ENCODE data around the gene LSG1.

Gene LSG1

GRCh38 chr3:194618858-194619608, 53.0 kb downstream of the LSG1 start:
- H3K27ac ChIP-seq, result no peak overlapping the region
- TF ChIP-seq CTCF (IDR thresholded peaks at IDR 0.05) (no peak), ZFX (IDR thresholded peaks at IDR 0.05; ENCODE audit: borderline replicate concordance) (no peak)

GRCh38 chr3:194617827-194618226, 54.2 kb downstream of the LSG1 start:
- H3K27ac ChIP-seq, result no peak overlapping the region
- TF ChIP-seq CTCF (IDR thresholded peaks at IDR 0.05) (no peak), ZFX (IDR thresholded peaks at IDR 0.05; ENCODE audit: borderline replicate concordance) (no peak)

- H3K27ac ChIP-seq, result no peak overlapping the region
- TF ChIP-seq CTCF (IDR thresholded peaks at IDR 0.05) (no peak), ZFX (IDR thresholded peaks at IDR 0.05; ENCODE audit: borderline replicate concordance) (no peak)
Observed at GRCh38 chr3:194617143-194617671, 54.8 kb downstream of the LSG1 start.

- no peak overlapping the region for H3K27ac ChIP-seq
- no peak for TF ChIP-seq ZFX (IDR thresholded peaks at IDR 0.05; ENCODE audit: borderline replicate concordance)
- TF ChIP-seq CTCF (IDR thresholded peaks at IDR 0.05), result no peak
Observed at GRCh38 chr3:194615226-194615625, 56.8 kb downstream of the LSG1 start.

- no peak overlapping the region for H3K27ac ChIP-seq
- TF ChIP-seq ZFX (IDR thresholded peaks at IDR 0.05; ENCODE audit: borderline replicate concordance) (no peak), CTCF (IDR thresholded peaks at IDR 0.05) (no peak)
Observed at GRCh38 chr3:194612221-194612620, 59.8 kb downstream of the LSG1 start.

- no peak for TF ChIP-seq CTCF (IDR thresholded peaks at IDR 0.05)
- TF ChIP-seq ZFX (IDR thresholded peaks at IDR 0.05; ENCODE audit: borderline replicate concordance), result no peak
- no peak overlapping the region for H3K27ac ChIP-seq
Observed at GRCh38 chr3:194610689-194611088, 61.3 kb downstream of the LSG1 start.

GRCh38 chr3:194609601-194610000, 62.4 kb downstream of the LSG1 start:
- TF ChIP-seq CTCF (IDR thresholded peaks at IDR 0.05) (no peak), ZFX (IDR thresholded peaks at IDR 0.05; ENCODE audit: borderline replicate concordance) (no peak)
- H3K27ac ChIP-seq, result no peak overlapping the region

Data from 22Rv1 (cell line).